Stimulated activated CD4-positive, alpha-beta T cell treated with anti-CD3 and anti-CD28 coated beads, Interleukin-4, amount 100 ng/mL, for 1 hour (primary cell): Measurements from ENCODE around the gene C19orf85.
"Not testable (repeated sequence)": the region's sequence is repeated elsewhere in the genome, so short reads cannot be mapped to it uniquely, and the experiment has no call there.

Source experiments
- DNase-seq: peaks from one replicate; pipeline ENCODE4 v3.0.0-alpha.2; 2020

Gene C19orf85

DNA sequence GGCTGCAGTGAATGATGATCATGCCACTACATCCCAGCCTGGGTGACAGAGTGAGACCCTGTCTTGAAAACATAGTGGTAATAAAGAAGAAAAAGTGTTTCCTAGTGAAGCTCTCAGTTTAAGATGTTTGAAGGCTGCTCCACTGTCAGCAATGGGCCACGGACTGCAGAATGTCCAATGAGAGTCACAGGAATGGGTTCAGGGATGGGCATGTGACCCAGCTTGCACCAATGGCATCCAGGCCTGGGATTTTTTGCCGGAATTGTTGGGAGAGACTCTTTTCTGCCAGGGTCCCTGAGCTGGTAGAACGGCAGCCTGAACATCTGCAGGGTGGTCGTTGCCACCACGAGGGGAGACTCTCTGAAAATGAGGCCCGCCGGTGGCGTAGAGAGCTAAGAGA is 27.7 kb downstream of the C19orf85 start:
- DNase-seq = no peak

DNA sequence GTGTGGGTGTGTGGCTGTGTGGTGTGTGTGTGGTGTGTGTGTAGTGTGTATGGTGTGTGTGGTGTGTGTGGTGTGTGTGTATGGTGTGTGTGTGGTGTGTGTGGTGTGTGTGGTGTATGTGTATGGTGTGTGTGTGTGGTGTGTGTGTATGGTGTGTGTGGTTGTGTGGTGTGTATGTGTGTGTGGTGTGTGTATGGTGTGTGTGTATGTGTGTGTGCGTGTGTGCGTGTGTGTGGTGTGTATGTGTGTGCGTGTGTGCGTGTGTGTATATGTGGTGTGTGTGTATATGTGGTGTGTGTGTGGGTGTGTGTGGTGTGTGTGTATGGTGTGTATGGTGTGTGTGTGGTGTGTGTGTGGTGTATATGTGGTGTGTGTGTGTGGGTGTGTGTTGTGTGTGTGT is 29.5 kb downstream of the C19orf85 start:
- no peak for DNase-seq

DNA sequence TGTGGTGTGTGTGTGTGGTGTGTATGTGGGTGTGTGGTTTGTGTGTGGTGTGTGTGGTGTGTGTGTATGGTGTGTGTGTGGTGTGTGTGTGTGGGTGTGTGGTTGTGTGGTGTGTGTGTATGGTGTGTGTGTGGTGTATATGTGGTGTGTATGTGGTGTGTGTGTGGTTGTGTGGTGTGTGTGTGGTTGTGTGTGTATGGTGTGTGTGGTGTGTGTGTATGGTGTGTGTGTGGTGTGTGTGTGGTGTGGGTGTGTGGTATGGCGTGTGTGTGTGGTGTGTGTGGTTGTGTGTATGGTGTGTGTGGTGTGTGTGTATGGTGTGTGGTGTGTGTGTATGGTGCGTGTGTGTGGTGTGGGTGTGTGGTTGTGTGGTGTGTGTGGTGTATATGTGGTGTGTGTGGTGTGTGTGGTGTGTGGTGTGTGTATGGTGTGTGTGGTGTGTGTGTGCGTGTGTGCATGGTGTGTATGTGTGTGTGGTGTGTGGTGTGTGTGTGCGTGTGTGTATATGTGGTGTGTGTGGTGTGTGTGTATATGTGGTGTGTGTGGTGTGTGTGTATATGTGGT is 30.1 kb downstream of the C19orf85 start:
- DNase-seq = no peak

DNA sequence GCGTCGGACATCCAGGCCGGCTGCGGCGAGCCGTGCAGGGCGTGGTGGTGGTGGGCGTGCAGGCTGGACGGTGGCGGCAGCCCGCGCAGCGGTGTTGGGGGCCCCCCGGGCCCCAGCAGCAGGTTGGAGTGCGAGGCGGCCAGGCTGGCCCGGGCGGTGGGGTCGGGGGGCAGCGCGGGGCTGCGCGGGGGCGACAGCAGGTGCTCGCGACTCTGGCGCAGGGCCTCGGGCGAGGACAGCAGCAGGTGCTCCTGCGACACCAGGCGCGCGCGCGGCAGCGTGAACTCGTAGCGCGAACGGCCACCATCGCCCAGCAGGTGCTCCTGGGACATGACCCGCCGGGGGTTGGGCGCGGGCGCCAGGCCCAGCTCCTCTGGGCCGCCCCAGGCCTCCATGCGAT is 31.3 kb downstream of the C19orf85 start:
- DNase-seq = no peak

DNA sequence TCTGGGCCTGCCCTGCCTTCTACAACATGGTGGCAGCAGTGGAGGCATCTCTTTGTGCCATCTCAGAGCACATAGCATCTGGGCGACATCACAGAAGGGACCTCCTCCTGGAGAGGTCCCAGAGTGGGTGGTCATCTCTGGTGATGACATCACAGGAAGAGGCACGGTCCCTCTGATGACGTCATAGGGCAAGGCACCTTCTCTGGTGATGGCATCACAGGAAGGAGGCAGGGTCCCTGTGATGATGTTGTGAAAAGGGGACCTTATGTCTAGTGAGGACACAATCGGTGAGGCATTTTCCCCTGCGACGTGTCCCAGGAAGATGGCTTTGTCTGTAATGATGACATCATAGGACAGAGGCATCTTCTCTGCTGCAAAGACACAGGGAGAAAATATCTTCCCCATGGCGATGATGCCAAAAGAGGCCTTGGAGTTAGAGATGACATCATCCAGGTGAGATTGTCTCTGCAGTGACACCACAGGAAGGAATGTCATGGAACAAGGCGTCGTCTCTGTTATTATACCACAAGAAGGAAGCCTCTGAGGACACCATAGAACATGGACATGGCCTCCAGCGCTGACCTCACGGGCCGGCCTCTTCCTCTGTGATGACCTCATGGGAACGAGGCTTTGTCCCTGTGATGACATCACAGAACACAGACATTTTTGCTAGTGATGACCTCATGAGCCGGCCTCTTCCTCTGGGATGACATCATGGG is 32.2 kb downstream of the C19orf85 start:
- no peak for DNase-seq

DNA sequence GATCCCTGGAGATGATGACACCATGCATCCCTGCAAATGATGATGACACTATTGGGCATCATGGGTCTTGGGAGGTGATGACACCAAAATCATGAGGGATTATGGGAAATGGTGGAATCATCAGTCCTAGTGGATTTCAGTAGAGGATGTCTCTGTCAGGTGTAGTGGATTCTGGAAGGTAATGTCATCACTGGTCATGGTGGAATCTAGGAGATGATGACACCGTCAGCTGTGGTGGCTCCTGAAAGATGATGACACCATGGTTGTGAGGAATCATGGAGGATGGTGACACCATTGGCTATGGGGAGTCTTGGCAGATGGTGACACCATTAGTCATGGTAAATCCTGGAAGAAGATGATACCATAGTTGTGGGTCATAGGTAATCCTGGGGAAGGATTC is 33.4 kb downstream of the C19orf85 start:
- DNase-seq = no peak

DNA sequence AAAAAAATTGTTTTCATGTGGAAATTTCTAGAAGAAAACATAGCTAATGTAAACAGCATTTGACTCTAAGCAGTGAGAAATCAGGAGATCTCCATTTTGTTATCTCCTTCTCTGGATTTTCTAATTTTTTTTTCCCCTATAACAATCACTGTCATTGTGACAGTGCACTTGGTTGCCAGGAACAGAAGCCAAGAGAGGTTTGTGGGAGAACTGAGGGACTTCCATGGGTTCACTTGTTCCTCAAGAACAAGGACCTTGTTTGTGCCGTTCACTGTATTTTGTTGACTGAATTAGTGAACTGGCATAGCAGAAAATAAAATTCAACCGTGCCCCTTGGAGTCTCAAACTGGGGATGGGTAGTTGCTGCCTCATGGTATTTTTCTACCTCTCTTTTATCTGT is 38.5 kb downstream of the C19orf85 start:
- DNase-seq = no peak

DNA sequence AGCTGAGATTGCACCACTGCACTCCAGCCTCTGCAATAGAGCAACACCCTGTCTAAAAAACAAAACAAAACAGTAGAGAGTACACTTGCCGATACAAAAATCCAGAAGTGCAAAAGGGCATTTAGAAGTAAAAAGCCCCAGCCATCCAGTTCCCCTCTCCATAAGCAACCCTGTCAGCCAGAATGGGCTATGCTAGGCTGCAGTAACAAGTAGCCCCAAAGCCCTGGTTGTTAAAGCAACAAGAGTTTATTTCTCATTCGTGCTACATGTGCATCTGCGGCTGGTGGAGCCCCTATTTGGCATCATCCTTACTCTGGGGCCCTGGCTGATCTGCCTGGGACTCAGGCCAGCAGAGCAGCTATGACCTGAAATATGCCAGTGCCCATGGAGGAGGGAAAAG is 40.0 kb downstream of the C19orf85 start:
- no peak for DNase-seq

DNA sequence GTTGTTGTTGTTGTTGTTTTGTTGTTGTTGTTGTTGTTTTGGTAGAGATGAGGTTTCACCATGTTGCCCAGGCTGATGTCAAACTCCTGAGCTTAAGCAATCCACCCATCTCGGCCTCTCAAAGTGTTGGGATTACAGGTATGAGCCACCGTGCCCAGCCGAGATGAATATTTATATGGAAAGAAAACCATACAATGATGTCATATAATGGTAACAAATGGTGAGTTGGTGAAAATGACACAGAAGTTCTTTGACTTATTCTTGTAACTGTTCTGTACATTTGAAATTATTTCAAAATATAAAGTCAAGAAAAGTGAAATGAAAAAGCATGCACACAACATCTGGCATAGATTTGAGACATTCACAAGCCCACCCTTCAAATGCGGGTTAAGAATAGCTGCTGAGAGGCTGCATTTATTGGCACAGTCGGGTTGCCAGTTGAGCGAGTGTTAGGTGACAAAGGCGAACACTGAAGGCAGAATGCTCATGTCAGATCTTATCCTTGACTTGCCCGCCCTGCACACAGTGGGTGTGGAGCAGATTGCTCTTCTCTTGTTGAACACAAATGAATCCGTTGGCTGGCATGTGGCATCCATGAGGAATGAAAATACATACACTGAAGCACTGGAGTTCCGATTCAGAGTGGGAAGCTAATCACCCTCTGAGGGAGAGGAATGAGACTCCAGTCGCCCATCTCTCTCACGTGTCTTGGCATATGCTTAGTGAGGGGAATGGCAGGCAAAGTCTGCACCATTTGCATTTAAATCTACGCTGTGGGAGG is 41.1 kb downstream of the C19orf85 start:
- no peak for DNase-seq

DNA sequence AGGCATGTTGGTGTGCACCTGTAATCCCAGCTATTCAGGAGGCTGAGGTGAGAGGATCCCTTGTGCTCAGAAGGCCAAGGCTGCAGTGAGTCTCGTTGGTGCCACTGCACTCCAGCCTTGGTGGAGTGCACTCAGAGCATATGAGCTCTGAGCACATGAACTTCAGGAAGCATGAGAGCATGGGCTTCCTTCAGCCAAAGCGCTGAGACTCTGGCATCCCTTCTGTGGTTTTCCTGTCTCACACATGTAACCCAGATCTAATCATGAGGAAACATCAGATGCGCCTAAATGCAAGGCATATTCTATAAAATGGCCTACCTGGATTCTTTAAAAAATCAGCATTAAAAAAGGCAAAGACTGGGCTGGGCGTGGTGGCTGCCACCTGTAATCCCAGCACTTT is 43.3 kb downstream of the C19orf85 start:
- not testable (repeated sequence) for DNase-seq

DNA sequence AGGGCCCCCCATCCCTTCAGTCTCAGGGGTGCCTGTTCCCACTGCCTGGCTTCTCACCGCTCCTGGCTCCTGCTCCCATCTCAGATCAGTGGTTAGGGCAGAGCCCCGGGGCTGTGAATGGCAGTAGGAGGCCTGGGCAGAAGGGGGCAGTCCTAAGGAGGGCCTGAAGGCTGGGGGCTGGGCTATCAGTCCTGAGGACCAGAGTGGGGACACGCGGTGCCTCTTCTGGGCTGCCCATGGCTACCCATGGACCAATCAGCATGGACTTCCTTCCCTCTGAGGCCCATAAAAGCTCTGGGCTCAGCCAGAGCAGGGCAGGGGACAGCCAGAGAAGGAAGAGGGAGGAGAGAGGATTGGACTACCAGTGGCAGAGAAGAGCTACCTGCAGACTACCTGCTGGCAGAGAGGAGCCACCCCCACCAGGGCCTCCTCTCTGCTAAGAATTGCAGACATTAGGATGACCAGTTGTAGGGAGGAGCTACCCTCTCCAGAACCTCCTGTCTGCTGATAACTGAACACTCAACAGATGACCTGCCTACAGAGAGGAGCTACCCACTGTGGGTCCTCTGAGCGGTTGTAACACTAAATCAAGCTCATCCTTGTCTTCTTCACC is 44.8 kb downstream of the C19orf85 start:
- DNase-seq = no peak

DNA sequence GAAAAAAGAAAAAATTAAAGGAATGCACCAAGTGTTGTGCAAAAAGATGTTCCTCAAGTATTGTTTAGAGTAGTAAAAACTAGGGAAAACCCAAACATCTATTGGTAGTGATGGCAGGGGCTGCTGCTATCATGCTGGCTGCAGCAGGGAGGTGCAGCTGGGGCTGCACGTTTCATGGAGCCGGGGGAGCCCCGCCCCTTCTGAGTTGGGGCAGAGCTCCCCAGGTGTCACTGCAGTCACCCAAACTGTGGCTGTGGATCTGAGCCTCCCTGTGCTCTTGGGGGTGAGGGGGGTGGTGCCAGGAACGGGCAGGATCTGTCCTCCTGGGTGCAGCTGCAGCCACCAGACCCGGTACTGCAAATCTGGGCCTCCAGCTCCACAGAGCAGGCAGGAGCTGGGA is 45.4 kb downstream of the C19orf85 start:
- no peak for DNase-seq

DNA sequence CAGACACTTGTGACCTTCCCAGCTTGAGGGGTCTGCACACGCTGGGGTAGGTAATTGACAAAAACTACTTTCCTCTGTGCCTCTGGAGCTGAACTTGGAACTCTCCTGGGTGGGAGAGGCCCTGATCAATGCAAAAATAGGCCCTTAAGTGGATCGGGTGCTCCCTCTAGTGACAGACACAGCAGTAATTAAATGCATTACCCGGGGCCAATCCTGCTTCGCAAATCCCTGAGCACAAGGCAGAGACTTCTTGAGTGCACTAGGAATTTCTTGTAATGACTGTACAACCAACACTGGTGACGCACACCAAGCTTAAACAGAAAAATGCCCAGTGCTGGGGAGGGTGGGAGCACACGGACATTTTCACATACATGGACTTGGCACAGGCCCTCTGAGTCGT is 46.4 kb downstream of the C19orf85 start:
- peak; percentile 43 for DNase-seq
